KMS-11 (cell line): ENCODE data around the gene PTS.

Experiments
- H2AFZ ChIP-seq: fragments of 200-600 bp; sonication (generic); 2 replicates; pipeline ENCODE4 v1.6.1; 2016; ENCODE audit warnings: antibody characterized with exemption, mixed run types, low read depth
- H3K27ac ChIP-seq: fragments of 200-600 bp; sonication (generic); 2 replicates; pipeline ENCODE4 v1.6.1; 2016; ENCODE audit warnings: mild to moderate bottlenecking, mixed run types
- H3K27me3 ChIP-seq: fragments of 200-600 bp; sonication (generic); 2 replicates; pipeline ENCODE4 v1.6.1; 2017; ENCODE audit warnings: mild to moderate bottlenecking, low read depth, mixed run types, moderate library complexity; ENCODE audit not compliant: insufficient read depth
- H3K36me3 ChIP-seq: fragments of 200-600 bp; sonication (generic); 2 replicates; pipeline ENCODE4 v1.6.1; 2017; ENCODE audit warnings: mild to moderate bottlenecking, mixed run types; ENCODE audit not compliant: insufficient read depth
- H3K4me1 ChIP-seq: fragments of 200-600 bp; sonication (generic); 2 replicates; pipeline ENCODE4 v1.6.1; 2016; ENCODE audit warnings: mild to moderate bottlenecking, low read depth, mixed run types; ENCODE audit not compliant: poor library complexity, severe bottlenecking
- H3K4me2 ChIP-seq: fragments of 200-600 bp; sonication (generic); 2 replicates; pipeline ENCODE4 v1.7.0; 2016; ENCODE audit warnings: mild to moderate bottlenecking, mixed run types
- H3K4me3 ChIP-seq: fragments of 200-600 bp; sonication (generic); IDR thresholded peaks from 2 replicates; pipeline ENCODE4 v1.6.1; 2017; ENCODE audit warnings: low read depth, low read length, mixed read lengths; ENCODE audit not compliant: insufficient read depth
- H3K79me2 ChIP-seq: fragments of 200-600 bp; sonication (generic); 2 replicates; pipeline ENCODE4 v1.6.1; 2016; ENCODE audit warnings: low read depth, mixed run types; ENCODE audit not compliant: insufficient read depth
- H3K9ac ChIP-seq: fragments of 200-600 bp; sonication (generic); 2 replicates; pipeline ENCODE4 v1.6.1; 2016; ENCODE audit warnings: mild to moderate bottlenecking, mixed run types
- H4K20me1 ChIP-seq: fragments of 200-600 bp; sonication (generic); 2 replicates; pipeline ENCODE4 v1.6.1; 2016; ENCODE audit warnings: mild to moderate bottlenecking, mixed run types; ENCODE audit not compliant: insufficient read depth
- CTCF ChIP-seq: fragments of 200-600 bp; sonication (generic); conservative IDR thresholded peaks from 2 replicates; pipeline ENCODE4 v1.6.1; 2017; ENCODE audit warnings: low read depth, mild to moderate bottlenecking, antibody characterized with exemption, low read length, moderate library complexity, mixed read lengths

PTS gene

GRCh38 chr11:112215621-112216020, 10.6 kb upstream of the PTS start:
- no peaks in the 10 kb centered on the region for H3K4me1 ChIP-seq
- no peaks in the 10 kb centered on the region for H4K20me1 ChIP-seq
- no peak overlapping the region for H3K4me2 ChIP-seq
- no peak overlapping the region for H3K27ac ChIP-seq
- no peaks in the 10 kb centered on the region for H3K79me2 ChIP-seq
- no peak overlapping the region for H3K4me3 ChIP-seq
- H3K9ac ChIP-seq, result no peak overlapping the region
- no peaks in the 10 kb centered on the region for H3K27me3 ChIP-seq
- H3K36me3 ChIP-seq, result no peaks in the 10 kb centered on the region
- no peak overlapping the region for H2AFZ ChIP-seq
- no peak for TF ChIP-seq CTCF

- Histone ChIP-seq H4K20me1 (no peaks in the 10 kb centered on the region), H3K9ac (no peak overlapping the region), H3K27ac (no peak overlapping the region), H3K36me3 (no peaks in the 10 kb centered on the region), H3K4me3 (no peak overlapping the region), H3K4me2 (no peak overlapping the region), H3K79me2 (no peaks in the 10 kb centered on the region), H3K27me3 (no peaks in the 10 kb centered on the region), H3K4me1 (no peaks in the 10 kb centered on the region), H2AFZ (no peak overlapping the region)
- TF ChIP-seq CTCF, result no peak
Observed at GRCh38 chr11:112216561-112217105, 9.6 kb upstream of the PTS start.

GRCh38 chr11:112219476-112220232, 6.6 kb upstream of the PTS start:
- Histone ChIP-seq H3K79me2 (no peaks in the 10 kb centered on the region), H3K36me3 (no peaks in the 10 kb centered on the region), H2AFZ (peak overlapping the region; percentile 41; the same call in 1 of the 2 replicates), H3K27me3 (no peaks in the 10 kb centered on the region), H3K4me2 (no peak overlapping the region), H3K4me3 (no peak overlapping the region), H3K9ac (no peak overlapping the region), H3K27ac (no peak overlapping the region), H4K20me1 (no peaks in the 10 kb centered on the region), H3K4me1 (no peaks in the 10 kb centered on the region)
- TF ChIP-seq CTCF, result peak; percentile 63

GRCh38 chr11:112221274-112221835, 4.9 kb upstream of the PTS start:
- no peak overlapping the region for H3K4me3 ChIP-seq
- no peaks in the 10 kb centered on the region for H3K27me3 ChIP-seq
- H3K4me1 ChIP-seq, result no peaks in the 10 kb centered on the region
- H3K27ac ChIP-seq, result no peak overlapping the region
- H3K9ac ChIP-seq, result no peak overlapping the region
- H2AFZ ChIP-seq, result no peak overlapping the region
- no peak overlapping the region for H3K4me2 ChIP-seq
- H4K20me1 ChIP-seq, result no peaks in the 10 kb centered on the region
- H3K79me2 ChIP-seq, result no peaks in the 10 kb centered on the region
- no peaks in the 10 kb centered on the region for H3K36me3 ChIP-seq
- TF ChIP-seq CTCF, result no peak
